Neutrophil (primary cell): ENCODE data around the gene RMND1.

ENCODE experiments used
- H3K27ac ChIP-seq: fragments of 200-600 bp; sonication (generic); 2 replicates; pipeline ENCODE4 v1.5.1; 2016; ENCODE audit warnings: mild to moderate bottlenecking, moderate library complexity
- H3K27me3 ChIP-seq: fragments of 200-600 bp; sonication (generic); 2 replicates; pipeline ENCODE4 v1.6.0; 2016; ENCODE audit warnings: mild to moderate bottlenecking
- H3K36me3 ChIP-seq: fragments of 200-600 bp; sonication (generic); 2 replicates; pipeline ENCODE4 v1.5.1; 2017
- H3K4me1 ChIP-seq, 2 experiments: fragments of 200-600 bp in 1 of 2; sonication (generic) in 1 of 2; 1 replicate in 1 of 2; 2 replicates in 1 of 2; pipeline versions ENCODE4 v1.5.1 to v1.6.1; 2013 to 2016; ENCODE audit warnings: low read depth in 1 of 2, low read length in 1 of 2, mild to moderate bottlenecking in 1 of 2, moderate library complexity in 1 of 2; ENCODE audit not compliant: control insufficient read depth in 1 of 2, insufficient read depth in 1 of 2
- H3K4me3 ChIP-seq, 2 experiments: fragments of 200-600 bp in 1 of 2; sonication (generic) in 1 of 2; 1 replicate in 1 of 2; 2 replicates in 1 of 2; pipeline ENCODE4 v1.5.1; 2013 to 2016; ENCODE audit warnings: low read depth in 1 of 2, low read length in 1 of 2, mild to moderate bottlenecking in 1 of 2, moderate library complexity in 1 of 2
- H3K9me3 ChIP-seq: fragments of 200-600 bp; sonication (generic); 2 replicates; pipeline ENCODE4 v1.5.1; 2016
- TF ChIP-seq, protein P1 (sequence below): fragments of 200-600 bp; sonication (generic); IDR thresholded peaks from 2 replicates; pipeline ENCODE4 v1.5.1; 2016; ENCODE audit warnings: antibody characterized with exemption

Gene RMND1

GRCh38 chr6:151414641-151415260 lies 37.2 kb downstream of the RMND1 start:
- H3K4me1 ChIP-seq = no peaks in the 10 kb centered on the region
- H3K4me3 ChIP-seq = no peak overlapping the region
- TF ChIP-seq, protein P1, sequence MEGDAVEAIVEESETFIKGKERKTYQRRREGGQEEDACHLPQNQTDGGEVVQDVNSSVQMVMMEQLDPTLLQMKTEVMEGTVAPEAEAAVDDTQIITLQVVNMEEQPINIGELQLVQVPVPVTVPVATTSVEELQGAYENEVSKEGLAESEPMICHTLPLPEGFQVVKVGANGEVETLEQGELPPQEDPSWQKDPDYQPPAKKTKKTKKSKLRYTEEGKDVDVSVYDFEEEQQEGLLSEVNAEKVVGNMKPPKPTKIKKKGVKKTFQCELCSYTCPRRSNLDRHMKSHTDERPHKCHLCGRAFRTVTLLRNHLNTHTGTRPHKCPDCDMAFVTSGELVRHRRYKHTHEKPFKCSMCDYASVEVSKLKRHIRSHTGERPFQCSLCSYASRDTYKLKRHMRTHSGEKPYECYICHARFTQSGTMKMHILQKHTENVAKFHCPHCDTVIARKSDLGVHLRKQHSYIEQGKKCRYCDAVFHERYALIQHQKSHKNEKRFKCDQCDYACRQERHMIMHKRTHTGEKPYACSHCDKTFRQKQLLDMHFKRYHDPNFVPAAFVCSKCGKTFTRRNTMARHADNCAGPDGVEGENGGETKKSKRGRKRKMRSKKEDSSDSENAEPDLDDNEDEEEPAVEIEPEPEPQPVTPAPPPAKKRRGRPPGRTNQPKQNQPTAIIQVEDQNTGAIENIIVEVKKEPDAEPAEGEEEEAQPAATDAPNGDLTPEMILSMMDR = no peak
- H3K9me3 ChIP-seq = no peaks in the 10 kb centered on the region
- no peaks in the 10 kb centered on the region for H3K27me3 ChIP-seq
- H3K27ac ChIP-seq = no peak overlapping the region
- peaks cover 45% of the 10 kb centered on the region for H3K36me3 ChIP-seq

GRCh38 chr6:151413372-151414145 lies 38.4 kb downstream of the RMND1 start:
- no peaks in the 10 kb centered on the region for H3K27me3 ChIP-seq
- no peaks in the 10 kb centered on the region for H3K9me3 ChIP-seq
- peaks cover 33% of the 10 kb centered on the region for H3K36me3 ChIP-seq
- TF ChIP-seq, protein P1 = no peak
- no peaks in the 10 kb centered on the region for H3K4me1 ChIP-seq
- no peak overlapping the region for H3K4me3 ChIP-seq
- no peak overlapping the region for H3K27ac ChIP-seq

GRCh38 chr6:151412909-151413308 lies 39.0 kb downstream of the RMND1 start:
- Histone ChIP-seq H3K4me3 (no peak overlapping the region), H3K27ac (no peak overlapping the region), H3K27me3 (no peaks in the 10 kb centered on the region), H3K9me3 (no peaks in the 10 kb centered on the region), H3K36me3 (peaks cover 34% of the 10 kb centered on the region), H3K4me1 (no peaks in the 10 kb centered on the region)
- TF ChIP-seq, protein P1 = no peak

- Histone ChIP-seq H3K4me1 (no peaks in the 10 kb centered on the region), H3K27me3 (no peaks in the 10 kb centered on the region), H3K9me3 (no peaks in the 10 kb centered on the region), H3K27ac (no peak overlapping the region), H3K4me3 (no peak overlapping the region), H3K36me3 (peaks cover 30% of the 10 kb centered on the region)
- TF ChIP-seq, protein P1 = no peak
Observed at GRCh38 chr6:151409679-151410078, 42.2 kb downstream of the RMND1 start.

- H3K9me3 ChIP-seq = no peaks in the 10 kb centered on the region
- H3K27me3 ChIP-seq = no peaks in the 10 kb centered on the region
- H3K27ac ChIP-seq = no peak overlapping the region
- H3K4me3 ChIP-seq = no peak overlapping the region
- TF ChIP-seq, protein P1 = no peak
- H3K36me3 ChIP-seq = peaks cover 31% of the 10 kb centered on the region
- H3K4me1 ChIP-seq = no peaks in the 10 kb centered on the region
Observed at GRCh38 chr6:151409260-151409659, 42.7 kb downstream of the RMND1 start.
